Fibroblast of skin of back (primary cell): ENCODE measurements around the gene FAM47E.
"Not testable (repeated sequence)": the region's sequence is repeated elsewhere in the genome, so short reads cannot be mapped to it uniquely, and the experiment has no call there.

Source experiments
- DNase-seq: peaks from one replicate; pipeline ENCODE4 v3.0.0-alpha.2; 2013

Gene FAM47E

GRCh38 chr4:76270244-76271175, 19.0 kb downstream of the FAM47E start:
- no peak for DNase-seq

GRCh38 chr4:76271248-76271647, 19.7 kb downstream of the FAM47E start:
- DNase-seq: no peak

- no peak for DNase-seq
These were observed 20.6 kb downstream of the FAM47E start for GRCh38 chr4:76272073-76272472.

- DNase-seq: no peak
These were observed 21.1 kb downstream of the FAM47E start for GRCh38 chr4:76272582-76272981.

GRCh38 chr4:76272999-76273398, 21.5 kb downstream of the FAM47E start:
- no peak for DNase-seq

GRCh38 chr4:76275486-76276124, 24.1 kb downstream of the FAM47E start:
- DNase-seq: no peak

GRCh38 chr4:76276813-76277212, 25.3 kb downstream of the FAM47E start:
- no peak for DNase-seq

- no peak for DNase-seq
These were observed 26.1 kb downstream of the FAM47E start for GRCh38 chr4:76277667-76278066.

- no peak for DNase-seq
These were observed 27.1 kb downstream of the FAM47E start for GRCh38 chr4:76278583-76278982.

- DNase-seq: no peak
These were observed 27.9 kb downstream of the FAM47E start for GRCh38 chr4:76279462-76279861.

GRCh38 chr4:76280488-76281441, 29.2 kb downstream of the FAM47E start:
- no peak for DNase-seq

GRCh38 chr4:76281594-76281993, 30.1 kb downstream of the FAM47E start:
- not testable (repeated sequence) for DNase-seq

GRCh38 chr4:76282941-76283689, 31.6 kb downstream of the FAM47E start:
- no peak for DNase-seq

- no peak for DNase-seq
These were observed 32.4 kb downstream of the FAM47E start for GRCh38 chr4:76283900-76284299.

- DNase-seq: not testable (repeated sequence)
These were observed 36.3 kb downstream of the FAM47E start for GRCh38 chr4:76287811-76288210.

- DNase-seq: no peak
These were observed 41.2 kb downstream of the FAM47E start for GRCh38 chr4:76292730-76293129.

- no peak for DNase-seq
These were observed 42.3 kb downstream of the FAM47E start for GRCh38 chr4:76293772-76294171.

- no peak for DNase-seq
These were observed 44.8 kb downstream of the FAM47E start for GRCh38 chr4:76296286-76296820.

- no peak for DNase-seq
These were observed 46.7 kb downstream of the FAM47E start for GRCh38 chr4:76298227-76298626.

GRCh38 chr4:76300012-76300411, 48.5 kb downstream of the FAM47E start:
- DNase-seq: no peak

GRCh38 chr4:76301068-76301774, 49.7 kb downstream of the FAM47E start:
- DNase-seq: peak; percentile 81
